ENCODE data around the gene NAA15.

DNA sequence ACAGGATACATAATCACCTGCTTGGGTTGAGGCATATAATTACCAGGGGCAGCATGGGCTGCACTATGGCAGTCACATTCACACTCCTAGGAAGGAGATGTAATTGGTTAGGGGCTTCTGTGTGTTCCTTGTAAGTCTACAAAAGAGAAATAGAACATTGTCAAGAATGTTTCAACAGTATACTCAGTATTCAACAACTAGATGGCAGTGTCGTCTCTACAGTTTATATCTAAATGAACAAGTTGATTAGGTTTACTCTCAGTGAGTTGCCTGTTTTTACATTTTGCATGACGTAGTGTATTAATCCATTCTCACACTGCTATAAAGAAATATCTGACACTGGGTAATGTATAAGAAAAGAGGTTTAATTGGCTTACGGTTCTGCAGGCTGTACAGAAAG lies 102.2 kb downstream of the NAA15 start:
- TF ChIP-seq, protein P1, sequence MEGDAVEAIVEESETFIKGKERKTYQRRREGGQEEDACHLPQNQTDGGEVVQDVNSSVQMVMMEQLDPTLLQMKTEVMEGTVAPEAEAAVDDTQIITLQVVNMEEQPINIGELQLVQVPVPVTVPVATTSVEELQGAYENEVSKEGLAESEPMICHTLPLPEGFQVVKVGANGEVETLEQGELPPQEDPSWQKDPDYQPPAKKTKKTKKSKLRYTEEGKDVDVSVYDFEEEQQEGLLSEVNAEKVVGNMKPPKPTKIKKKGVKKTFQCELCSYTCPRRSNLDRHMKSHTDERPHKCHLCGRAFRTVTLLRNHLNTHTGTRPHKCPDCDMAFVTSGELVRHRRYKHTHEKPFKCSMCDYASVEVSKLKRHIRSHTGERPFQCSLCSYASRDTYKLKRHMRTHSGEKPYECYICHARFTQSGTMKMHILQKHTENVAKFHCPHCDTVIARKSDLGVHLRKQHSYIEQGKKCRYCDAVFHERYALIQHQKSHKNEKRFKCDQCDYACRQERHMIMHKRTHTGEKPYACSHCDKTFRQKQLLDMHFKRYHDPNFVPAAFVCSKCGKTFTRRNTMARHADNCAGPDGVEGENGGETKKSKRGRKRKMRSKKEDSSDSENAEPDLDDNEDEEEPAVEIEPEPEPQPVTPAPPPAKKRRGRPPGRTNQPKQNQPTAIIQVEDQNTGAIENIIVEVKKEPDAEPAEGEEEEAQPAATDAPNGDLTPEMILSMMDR (IDR thresholded peaks at IDR 0.05): no peak
- TF ChIP-seq EP300 (IDR thresholded peaks at IDR 0.05) (no peak), POLR2A (IDR thresholded peaks at IDR 0.05) (no peak)

All from tibial nerve (tissue), 4 donors.